HG02642 (cell line): ENCODE measurements around the gene TCF12.
"Not testable (repeated sequence)": the region's sequence is repeated elsewhere in the genome, so short reads cannot be mapped to it uniquely, and the experiment has no call there.

Experiments used
- ATAC-seq: cut with Tn5 transposase; IDR thresholded peaks from one replicate; pipeline ENCODE4 v1.9.1; 2021; ENCODE audit warnings: mild to moderate bottlenecking; ENCODE audit not compliant: unreplicated experiment, poor library complexity

Gene TCF12

GRCh38 chr15:57152133-57152532 is 233.7 kb downstream of the TCF12 start:
- ATAC-seq = no peak

GRCh38 chr15:57152666-57153539 is 234.5 kb downstream of the TCF12 start:
- peak; percentile 71 for ATAC-seq

GRCh38 chr15:57156210-57156884 is 237.9 kb downstream of the TCF12 start:
- ATAC-seq = no peak

GRCh38 chr15:57158589-57158988 is 240.1 kb downstream of the TCF12 start:
- ATAC-seq = no peak

GRCh38 chr15:57158997-57159668 is 240.7 kb downstream of the TCF12 start:
- no peak for ATAC-seq

- no peak for ATAC-seq
These were observed 241.3 kb downstream of the TCF12 start for GRCh38 chr15:57159767-57160166.

GRCh38 chr15:57160823-57161560 is 242.5 kb downstream of the TCF12 start:
- ATAC-seq = no peak

GRCh38 chr15:57164251-57164650 is 245.8 kb downstream of the TCF12 start:
- not testable (repeated sequence) for ATAC-seq

- no peak for ATAC-seq
These were observed 247.5 kb downstream of the TCF12 start for GRCh38 chr15:57165992-57166391.

- no peak for ATAC-seq
These were observed 249.5 kb downstream of the TCF12 start for GRCh38 chr15:57167821-57168395.

- ATAC-seq = no peak
These were observed 251.2 kb downstream of the TCF12 start for GRCh38 chr15:57169643-57170042.

- ATAC-seq = no peak
These were observed 253.0 kb downstream of the TCF12 start for GRCh38 chr15:57171426-57171825.

- ATAC-seq = no peak
These were observed 254.5 kb downstream of the TCF12 start for GRCh38 chr15:57172925-57173324.

- ATAC-seq = no peak
These were observed 264.6 kb downstream of the TCF12 start for GRCh38 chr15:57183041-57183440.

- ATAC-seq = no peak
These were observed 265.3 kb downstream of the TCF12 start for GRCh38 chr15:57183614-57184344.

GRCh38 chr15:57184502-57184901 is 266.1 kb downstream of the TCF12 start:
- ATAC-seq = no peak

- ATAC-seq = no peak
These were observed 267.1 kb downstream of the TCF12 start for GRCh38 chr15:57185507-57186074.

GRCh38 chr15:57189466-57189865 is 271.0 kb downstream of the TCF12 start:
- no peak for ATAC-seq

- no peak for ATAC-seq
These were observed 271.8 kb downstream of the TCF12 start for GRCh38 chr15:57190208-57190607.
